WERI-Rb-1 (cell line): ENCODE results near the gene AGAP1.

ENCODE experiments used
- DNase-seq: peaks from one replicate; pipeline ENCODE4 v3.0.0-alpha.2; 2020
- H3K27ac ChIP-seq: fragments of 250-450 bp; sonication (Bioruptor Pico); 2 replicates; pipeline ENCODE4 v1.5.1; 2020; ENCODE audit warnings: mild to moderate bottlenecking, moderate library complexity
- H3K27me3 ChIP-seq: fragments of 250-450 bp; sonication (Bioruptor Pico); 2 replicates; pipeline ENCODE4 v1.5.1; 2021; ENCODE audit warnings: mild to moderate bottlenecking, low read depth, moderate library complexity; ENCODE audit not compliant: insufficient read depth, severe bottlenecking
- H3K36me3 ChIP-seq: fragments of 250-450 bp; sonication (Bioruptor Pico); 2 replicates; pipeline ENCODE4 v1.5.1; 2020; ENCODE audit warnings: mild to moderate bottlenecking, moderate library complexity
- H3K4me3 ChIP-seq: 2 replicates; pipeline ENCODE4 v1.5.1; 2011; ENCODE audit warnings: low read depth, mild to moderate bottlenecking, control low read depth, low read length
- H3K9me3 ChIP-seq: fragments of 250-450 bp; sonication (Bioruptor Pico); 2 replicates; pipeline ENCODE4 v1.5.1; 2021; ENCODE audit warnings: mild to moderate bottlenecking, moderate library complexity; ENCODE audit not compliant: severe bottlenecking
- TF ChIP-seq, protein P1 (sequence below): IDR thresholded peaks from 2 replicates; pipeline ENCODE4 v1.5.1; 2011; ENCODE audit warnings: low read depth, mild to moderate bottlenecking, control low read depth, inconsistent platforms, low read length

Gene AGAP1

DNA sequence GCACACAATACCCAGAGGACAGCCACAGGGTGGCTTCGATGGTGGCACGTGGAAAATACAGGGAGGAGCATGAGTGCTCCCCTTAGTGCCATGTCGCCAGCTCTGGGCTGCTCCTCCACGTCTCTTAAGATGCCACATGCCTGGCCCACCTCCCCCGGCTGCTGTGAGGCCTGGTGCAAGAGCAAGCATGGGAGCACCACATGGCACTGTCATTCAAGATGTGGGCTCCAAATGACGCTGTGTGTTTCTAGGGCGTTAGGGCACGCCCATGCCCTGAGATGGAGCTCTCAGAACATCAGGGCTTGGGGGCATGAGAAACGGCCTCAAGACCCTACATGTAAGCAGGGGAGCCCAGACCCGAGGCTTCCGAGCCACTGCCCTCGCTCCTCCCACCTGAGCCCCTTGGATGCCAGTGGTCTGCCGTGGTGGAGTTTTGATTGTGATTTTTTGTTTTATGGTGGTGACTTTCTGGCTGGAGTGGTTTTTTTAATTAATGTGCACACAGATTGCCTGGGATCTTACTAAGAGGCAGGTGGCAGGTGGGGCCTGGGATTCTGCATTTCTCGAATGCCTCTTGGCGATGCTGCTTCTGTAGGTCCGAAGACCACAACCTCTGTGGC, 435.0 kb downstream of the AGAP1 start:
- peaks cover 32% of the 10 kb centered on the region for H3K36me3 ChIP-seq
- TF ChIP-seq, protein P1, sequence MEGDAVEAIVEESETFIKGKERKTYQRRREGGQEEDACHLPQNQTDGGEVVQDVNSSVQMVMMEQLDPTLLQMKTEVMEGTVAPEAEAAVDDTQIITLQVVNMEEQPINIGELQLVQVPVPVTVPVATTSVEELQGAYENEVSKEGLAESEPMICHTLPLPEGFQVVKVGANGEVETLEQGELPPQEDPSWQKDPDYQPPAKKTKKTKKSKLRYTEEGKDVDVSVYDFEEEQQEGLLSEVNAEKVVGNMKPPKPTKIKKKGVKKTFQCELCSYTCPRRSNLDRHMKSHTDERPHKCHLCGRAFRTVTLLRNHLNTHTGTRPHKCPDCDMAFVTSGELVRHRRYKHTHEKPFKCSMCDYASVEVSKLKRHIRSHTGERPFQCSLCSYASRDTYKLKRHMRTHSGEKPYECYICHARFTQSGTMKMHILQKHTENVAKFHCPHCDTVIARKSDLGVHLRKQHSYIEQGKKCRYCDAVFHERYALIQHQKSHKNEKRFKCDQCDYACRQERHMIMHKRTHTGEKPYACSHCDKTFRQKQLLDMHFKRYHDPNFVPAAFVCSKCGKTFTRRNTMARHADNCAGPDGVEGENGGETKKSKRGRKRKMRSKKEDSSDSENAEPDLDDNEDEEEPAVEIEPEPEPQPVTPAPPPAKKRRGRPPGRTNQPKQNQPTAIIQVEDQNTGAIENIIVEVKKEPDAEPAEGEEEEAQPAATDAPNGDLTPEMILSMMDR, result no peak
- no peak overlapping the region for H3K4me3 ChIP-seq
- no peak for DNase-seq
- no peaks in the 10 kb centered on the region for H3K27me3 ChIP-seq
- H3K27ac ChIP-seq, result no peak overlapping the region
- no peaks in the 10 kb centered on the region for H3K9me3 ChIP-seq

GRCh38 chr2:235930701-235931100, 436.9 kb downstream of the AGAP1 start:
- Histone ChIP-seq H3K4me3 (no peak overlapping the region), H3K27me3 (no peaks in the 10 kb centered on the region), H3K9me3 (no peaks in the 10 kb centered on the region), H3K27ac (no peak overlapping the region), H3K36me3 (peaks cover 51% of the 10 kb centered on the region)
- DNase-seq, result no peak
- TF ChIP-seq, protein P1, result no peak

DNA sequence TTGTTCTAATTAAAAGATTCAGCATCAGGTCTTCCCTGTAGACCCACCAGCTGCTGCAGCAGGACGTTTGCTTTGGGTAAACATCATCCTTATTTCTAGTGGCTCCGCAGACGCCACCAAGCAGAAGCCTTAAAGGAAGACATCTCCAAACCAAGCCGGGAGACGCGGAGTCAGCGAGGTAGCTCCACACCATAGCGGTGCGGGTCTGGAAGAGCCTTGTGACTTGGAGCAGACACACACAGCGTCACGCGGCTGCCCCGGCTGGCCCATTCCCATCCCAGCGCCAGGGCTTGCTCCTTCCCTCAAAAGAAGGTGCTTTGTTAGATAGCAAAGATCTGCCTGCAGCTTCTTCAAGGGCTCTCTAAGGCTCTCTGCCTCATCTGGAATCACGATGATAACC, 437.8 kb downstream of the AGAP1 start:
- TF ChIP-seq, protein P1, result no peak

DNA sequence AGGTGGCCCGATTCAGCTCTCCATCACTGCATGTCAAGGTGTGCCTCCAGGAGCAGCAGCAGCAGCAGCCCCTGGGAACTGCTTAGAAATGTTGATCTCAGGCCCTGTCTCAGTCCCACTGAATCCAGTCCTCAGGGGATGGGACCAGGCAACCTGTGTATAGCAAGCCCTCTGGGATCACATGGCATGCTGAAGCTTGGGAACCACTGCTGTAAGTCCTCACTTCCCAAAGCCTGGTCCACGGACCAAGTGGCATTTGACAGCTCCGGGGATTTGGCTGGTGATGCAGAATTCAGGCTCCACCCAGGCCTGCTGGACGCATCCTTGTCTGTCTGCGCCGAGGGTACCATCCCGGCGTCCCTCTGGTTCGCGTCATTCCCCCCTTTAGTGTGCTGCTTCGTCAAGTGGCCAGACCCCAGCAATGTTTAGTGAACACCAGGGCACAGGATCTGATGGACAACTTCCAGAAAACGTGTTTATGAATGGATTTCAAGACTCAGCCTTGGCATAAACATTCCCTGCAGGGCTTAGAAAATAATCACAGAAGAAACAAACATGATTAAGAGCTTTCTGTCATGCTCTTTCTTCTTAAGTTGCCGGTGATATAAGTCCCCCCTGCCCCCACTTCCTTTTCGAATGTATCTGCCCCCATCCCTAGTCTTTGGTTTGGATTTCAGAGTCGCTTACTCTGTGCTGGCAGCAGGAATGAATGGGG, 440.4 kb downstream of the AGAP1 start:
- H3K27ac ChIP-seq, result no peak overlapping the region
- DNase-seq, result no peak
- no peaks in the 10 kb centered on the region for H3K27me3 ChIP-seq
- H3K36me3 ChIP-seq, result peaks cover 61% of the 10 kb centered on the region
- peaks cover 7% of the 10 kb centered on the region for H3K9me3 ChIP-seq
- H3K4me3 ChIP-seq, result no peak overlapping the region
- TF ChIP-seq, protein P1, result no peak

More for the DNA sequence above, 437.8 kb downstream of the AGAP1 start:
- no peaks in the 10 kb centered on the region for H3K27me3 ChIP-seq
- peaks cover 59% of the 10 kb centered on the region for H3K36me3 ChIP-seq
- peaks cover 7% of the 10 kb centered on the region for H3K9me3 ChIP-seq
- DNase-seq, result no peak
- H3K4me3 ChIP-seq, result no peak overlapping the region
- H3K27ac ChIP-seq, result no peak overlapping the region

DNA sequence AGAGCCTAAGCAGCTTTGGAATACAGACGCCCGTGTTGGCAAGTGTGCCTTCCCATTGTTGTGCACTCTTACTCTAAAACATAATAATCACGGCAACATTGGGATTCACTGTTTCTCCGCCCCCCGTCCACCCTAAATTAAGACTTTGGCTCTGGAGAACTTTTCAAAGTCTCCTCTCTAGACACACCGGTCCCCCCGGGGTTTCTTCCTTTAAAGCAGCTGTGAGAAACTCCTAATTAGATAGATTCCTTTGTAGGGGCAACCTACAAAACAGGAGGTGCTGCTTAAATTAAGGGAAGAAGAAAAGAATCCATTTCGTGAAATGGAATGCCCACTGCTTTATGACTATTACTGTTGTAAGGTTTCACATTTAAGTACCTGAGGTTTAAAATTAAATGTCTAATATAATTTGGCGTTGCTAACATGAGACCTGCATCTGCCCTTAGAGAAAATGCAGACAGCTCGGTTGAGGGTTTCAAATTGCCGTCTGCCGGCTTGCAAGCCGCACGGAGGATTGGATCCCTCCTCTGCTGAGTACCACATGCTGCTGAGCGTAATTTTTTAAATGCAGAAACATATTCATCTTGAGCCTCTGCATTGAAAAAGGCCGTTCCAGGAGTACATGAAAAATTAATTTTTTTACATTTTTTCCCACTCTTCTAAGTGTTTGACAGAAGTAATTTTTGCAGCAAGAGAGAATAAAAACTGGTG, 441.1 kb downstream of the AGAP1 start:
- Histone ChIP-seq H3K27me3 (no peaks in the 10 kb centered on the region), H3K36me3 (peaks cover 67% of the 10 kb centered on the region), H3K27ac (no peak overlapping the region), H3K9me3 (peaks cover 7% of the 10 kb centered on the region), H3K4me3 (no peak overlapping the region)
- DNase-seq, result no peak
- TF ChIP-seq, protein P1, result no peak
